PFSK-1 (cell line): ENCODE measurements around the gene SF3A2.

ENCODE experiments used
- FOXP2 ChIP-seq: optimal IDR thresholded peaks from 2 replicates; pipeline ENCODE3; 2011; ENCODE audit warnings: borderline replicate concordance, control low read depth, inconsistent platforms; ENCODE audit not compliant: insufficient read depth; ENCODE audit errors: extremely low read length, extremely low read depth
- POLR2AphosphoS5 ChIP-seq: IDR thresholded peaks from 2 replicates; pipeline ENCODE4 v1.6.1; 2012; ENCODE audit warnings: low read depth, mild to moderate bottlenecking, control low read depth, low read length, moderate library complexity
- REST ChIP-seq, 2 experiments: IDR thresholded peaks; 2 replicates each; pipeline versions ENCODE4 v1.6.1 to v1.8.0; 2011 to 2012; ENCODE audit warnings: low read depth in 2 of 2, low read length in 2 of 2, control low read depth in 1 of 2, inconsistent platforms in 1 of 2, mild to moderate bottlenecking in 1 of 2, moderate library complexity in 1 of 2; ENCODE audit not compliant: insufficient read depth in 1 of 2
- SIN3A ChIP-seq: IDR thresholded peaks from 2 replicates; pipeline ENCODE4 v1.6.1; 2012; ENCODE audit warnings: mild to moderate bottlenecking, low read length, moderate library complexity, borderline replicate concordance; ENCODE audit not compliant: insufficient read depth
- TAF1 ChIP-seq: IDR thresholded peaks from 2 replicates; pipeline ENCODE4 v1.6.1; 2012; ENCODE audit warnings: low read length, control low read depth, borderline replicate concordance; ENCODE audit not compliant: insufficient read depth

Gene SF3A2

GRCh38 chr19:2227415-2228156 is 9.0 kb upstream of the SF3A2 start:
- TF ChIP-seq POLR2AphosphoS5 (no peak), SIN3A (no peak), REST (IDR thresholded peaks at IDR 0.05; ENCODE audit: insufficient read depth in 1 of 2, low read depth in 2 of 2, low read length in 2 of 2) (no peak), TAF1 (no peak), FOXP2 (no peak)

DNA sequence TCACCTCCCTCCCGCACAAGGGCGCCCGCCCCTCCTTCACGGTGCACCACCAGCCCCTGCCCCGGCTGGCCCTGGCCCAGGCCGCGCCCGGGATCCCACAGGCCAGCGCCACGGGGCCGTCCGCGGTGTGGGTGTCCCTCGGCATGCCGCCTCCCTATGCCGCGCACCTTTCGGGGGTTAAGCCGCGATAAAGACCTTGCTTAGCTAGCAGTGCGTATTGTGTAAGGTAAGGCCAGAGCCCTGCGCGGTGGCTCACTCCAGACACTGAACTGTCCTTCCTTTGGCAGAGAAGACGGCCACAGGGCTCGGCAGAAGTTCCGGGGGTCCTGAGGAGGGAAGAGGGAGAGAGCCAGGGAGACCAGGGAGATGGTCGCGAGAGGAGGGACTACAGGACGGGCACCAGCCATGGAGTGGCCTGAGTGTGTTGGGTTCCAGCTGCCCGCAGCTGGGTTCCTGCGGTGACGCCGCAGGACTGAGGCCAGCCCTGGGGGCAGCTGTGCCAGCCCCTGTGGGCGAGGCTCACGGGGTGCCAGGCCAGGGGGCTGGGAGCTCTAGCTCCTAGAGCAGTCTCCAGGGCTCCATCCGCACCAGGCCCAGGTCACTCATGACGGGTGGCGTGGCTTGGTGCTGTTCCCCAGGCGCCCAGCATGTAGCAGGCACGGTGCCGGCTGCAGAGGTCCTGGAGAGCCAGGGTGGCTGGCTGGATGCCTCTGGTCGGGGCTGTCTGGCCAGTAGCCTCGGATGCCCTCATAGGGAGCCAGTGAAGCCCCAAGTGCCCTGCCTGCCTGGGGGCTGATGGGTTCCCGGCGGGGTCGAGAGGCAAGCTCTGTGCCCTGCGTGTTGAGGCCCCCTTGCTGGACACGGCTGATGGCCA is 8.2 kb upstream of the SF3A2 start:
- TF ChIP-seq TAF1, result no peak
- no peak for TF ChIP-seq FOXP2
- TF ChIP-seq SIN3A, result no peak
- no peak for TF ChIP-seq POLR2AphosphoS5
- TF ChIP-seq REST (IDR thresholded peaks at IDR 0.05; ENCODE audit: insufficient read depth in 1 of 2, low read depth in 2 of 2, low read length in 2 of 2), result no peak

DNA sequence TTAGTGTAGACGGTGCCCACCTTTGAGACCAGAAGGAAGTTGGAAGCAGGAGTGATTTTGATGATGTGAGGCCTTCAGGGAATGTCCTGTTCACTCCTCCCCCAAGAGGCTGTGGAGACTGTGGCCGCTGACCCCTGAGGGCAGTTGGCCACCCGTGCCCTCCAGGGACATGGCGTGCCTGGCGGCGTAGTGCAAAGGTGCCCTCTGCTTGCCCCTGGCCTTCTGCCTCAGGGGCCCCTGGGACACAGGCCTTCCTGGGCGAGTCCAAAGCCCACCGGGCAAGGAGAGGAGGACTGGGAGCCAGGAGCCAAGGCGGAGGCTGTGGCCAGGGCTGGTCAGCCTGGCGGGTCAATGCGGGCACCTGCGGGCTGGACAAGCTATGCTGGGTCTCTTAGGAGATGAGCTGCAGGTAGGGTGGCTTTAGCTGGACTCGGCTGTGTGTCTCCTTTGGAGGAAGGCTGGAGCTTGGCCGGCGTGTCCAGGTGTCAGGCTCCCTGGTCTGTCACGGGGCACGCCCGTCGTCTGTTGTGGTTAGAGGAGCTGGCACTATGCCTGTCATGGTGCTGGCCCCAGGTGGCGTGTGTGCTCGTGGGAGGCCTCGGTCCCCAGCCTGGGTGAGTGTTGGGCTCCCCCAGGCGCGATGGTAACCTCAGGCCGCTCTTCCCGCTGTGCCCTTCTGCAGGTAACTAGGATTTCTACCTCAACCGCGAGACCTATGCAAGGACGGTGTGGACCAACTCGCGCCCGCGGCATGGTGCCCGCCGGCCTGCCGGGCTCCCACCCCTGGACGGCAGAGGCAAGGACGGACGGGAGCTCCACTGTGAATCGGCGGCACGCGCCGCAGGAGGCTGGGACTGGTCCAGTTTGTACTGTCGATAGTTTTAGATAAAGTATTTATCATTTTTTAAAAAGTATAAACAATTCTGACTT is 7.3 kb upstream of the SF3A2 start:
- TF ChIP-seq REST (IDR thresholded peaks at IDR 0.05; ENCODE audit: insufficient read depth in 1 of 2, low read depth in 2 of 2, low read length in 2 of 2), result no peak
- TF ChIP-seq SIN3A, result no peak
- no peak for TF ChIP-seq TAF1
- no peak for TF ChIP-seq FOXP2
- TF ChIP-seq POLR2AphosphoS5, result no peak

GRCh38 chr19:2230033-2230531 is 6.5 kb upstream of the SF3A2 start:
- TF ChIP-seq POLR2AphosphoS5, result no peak
- TF ChIP-seq TAF1, result no peak
- TF ChIP-seq REST (IDR thresholded peaks at IDR 0.05; ENCODE audit: insufficient read depth in 1 of 2, low read depth in 2 of 2, low read length in 2 of 2), result no peak
- TF ChIP-seq SIN3A, result no peak
- no peak for TF ChIP-seq FOXP2
